SU-DHL-6 (cell line): ENCODE measurements around the gene SYTL5.

Source experiments
- CTCF ChIP-seq: fragments of 200-600 bp; sonication (generic); IDR thresholded peaks from one replicate; pipeline ENCODE4 v1.5.1; 2017; ENCODE audit warnings: antibody characterized with exemption, mild to moderate bottlenecking, low read length, moderate library complexity; ENCODE audit not compliant: insufficient read depth, poor library complexity, severe bottlenecking
- EZH2phosphoT487 ChIP-seq: fragments of 200-600 bp; sonication (generic), shearing (Covaris generic); conservative IDR thresholded peaks from 2 replicates; pipeline ENCODE4 v1.6.1; 2018; ENCODE audit warnings: mild to moderate bottlenecking, antibody characterized with exemption, low read length, moderate library complexity, mixed read lengths

- TF ChIP-seq CTCF (no peak), EZH2phosphoT487 (no peak)
Observed at GRCh38 chrX:37976153-37976552, 30.2 kb upstream of the SYTL5 start.
